Measurements from ENCODE around the gene MT1G. TPM values are rescaled to one million over a fixed set of nuclear protein-coding genes. Genes with fewer than 3 reads are reported as not detected.

The MT1G gene
- total RNA-seq, 1 donor from 2014 or later, result not detected

DNA sequence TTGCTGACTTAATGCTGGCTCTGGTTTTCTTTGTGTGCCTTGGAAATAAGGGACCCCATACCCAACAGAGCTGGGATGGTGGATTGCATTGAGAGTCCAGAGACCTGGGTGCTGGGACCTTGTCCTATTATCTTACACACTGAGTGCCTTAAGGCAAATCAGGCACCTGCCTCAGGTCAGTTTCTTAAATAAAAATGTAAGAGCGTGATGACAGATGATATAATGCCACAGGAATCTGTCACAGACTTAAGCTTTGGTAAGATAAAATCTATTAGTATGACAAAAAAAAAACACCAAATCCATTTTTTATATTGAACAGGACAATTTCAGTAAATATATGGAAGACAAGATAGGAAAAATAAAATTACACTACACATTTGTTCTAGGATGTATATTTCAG, 27.8 kb downstream of the MT1G start:
- H3K9me3 Mint-ChIP-seq (ENCODE audit: unreplicated experiment), result peaks cover 3% of the 10 kb centered on the region
- DNase-seq, result no peak
- no peaks in the 10 kb centered on the region for H3K36me3 Mint-ChIP-seq (ENCODE audit: unreplicated experiment)
- H3K4me1 Mint-ChIP-seq (ENCODE audit: low read depth, unreplicated experiment), result peaks cover 4% of the 10 kb centered on the region
- TF ChIP-seq, protein P1, sequence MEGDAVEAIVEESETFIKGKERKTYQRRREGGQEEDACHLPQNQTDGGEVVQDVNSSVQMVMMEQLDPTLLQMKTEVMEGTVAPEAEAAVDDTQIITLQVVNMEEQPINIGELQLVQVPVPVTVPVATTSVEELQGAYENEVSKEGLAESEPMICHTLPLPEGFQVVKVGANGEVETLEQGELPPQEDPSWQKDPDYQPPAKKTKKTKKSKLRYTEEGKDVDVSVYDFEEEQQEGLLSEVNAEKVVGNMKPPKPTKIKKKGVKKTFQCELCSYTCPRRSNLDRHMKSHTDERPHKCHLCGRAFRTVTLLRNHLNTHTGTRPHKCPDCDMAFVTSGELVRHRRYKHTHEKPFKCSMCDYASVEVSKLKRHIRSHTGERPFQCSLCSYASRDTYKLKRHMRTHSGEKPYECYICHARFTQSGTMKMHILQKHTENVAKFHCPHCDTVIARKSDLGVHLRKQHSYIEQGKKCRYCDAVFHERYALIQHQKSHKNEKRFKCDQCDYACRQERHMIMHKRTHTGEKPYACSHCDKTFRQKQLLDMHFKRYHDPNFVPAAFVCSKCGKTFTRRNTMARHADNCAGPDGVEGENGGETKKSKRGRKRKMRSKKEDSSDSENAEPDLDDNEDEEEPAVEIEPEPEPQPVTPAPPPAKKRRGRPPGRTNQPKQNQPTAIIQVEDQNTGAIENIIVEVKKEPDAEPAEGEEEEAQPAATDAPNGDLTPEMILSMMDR (IDR thresholded peaks at IDR 0.05; ENCODE audit: partially characterized antibody, unreplicated experiment), result no peak
- peaks cover 51% of the 10 kb centered on the region for H3K27me3 Mint-ChIP-seq (ENCODE audit: unreplicated experiment)
- H3K4me3 Mint-ChIP-seq (ENCODE audit: unreplicated experiment), result no peak overlapping the region
- H3K27ac Mint-ChIP-seq (ENCODE audit: unreplicated experiment), result no peak overlapping the region

DNA sequence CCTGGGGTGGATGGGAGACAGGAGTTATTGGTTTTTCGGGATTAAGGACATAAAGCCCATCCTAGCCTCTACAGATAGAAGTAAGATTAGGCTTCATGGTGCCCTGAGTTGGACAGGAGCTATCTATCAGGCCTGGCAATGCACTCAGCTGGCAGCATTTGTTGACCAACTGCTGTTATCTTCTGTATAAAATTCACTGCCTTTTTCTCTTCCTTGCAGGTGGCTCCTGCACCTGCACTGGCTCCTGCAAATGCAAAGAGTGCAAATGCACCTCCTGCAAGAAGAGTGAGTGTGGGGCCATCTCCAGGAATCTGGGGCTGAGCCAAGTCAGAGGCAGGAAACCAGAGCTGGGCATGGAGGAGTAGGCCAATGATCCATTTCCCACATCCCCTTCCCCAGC, 28.8 kb downstream of the MT1G start:
- H3K27me3 Mint-ChIP-seq (ENCODE audit: unreplicated experiment), result peaks cover 49% of the 10 kb centered on the region
- no peak overlapping the region for H3K4me3 Mint-ChIP-seq (ENCODE audit: unreplicated experiment)
- TF ChIP-seq, protein P1 (IDR thresholded peaks at IDR 0.05; ENCODE audit: partially characterized antibody, unreplicated experiment), result no peak
- DNase-seq, result no peak
- H3K36me3 Mint-ChIP-seq (ENCODE audit: unreplicated experiment), result no peaks in the 10 kb centered on the region
- peaks cover 8% of the 10 kb centered on the region for H3K4me1 Mint-ChIP-seq (ENCODE audit: low read depth, unreplicated experiment)
- H3K9me3 Mint-ChIP-seq (ENCODE audit: unreplicated experiment), result peaks cover 6% of the 10 kb centered on the region
- no peak overlapping the region for H3K27ac Mint-ChIP-seq (ENCODE audit: unreplicated experiment)

DNA sequence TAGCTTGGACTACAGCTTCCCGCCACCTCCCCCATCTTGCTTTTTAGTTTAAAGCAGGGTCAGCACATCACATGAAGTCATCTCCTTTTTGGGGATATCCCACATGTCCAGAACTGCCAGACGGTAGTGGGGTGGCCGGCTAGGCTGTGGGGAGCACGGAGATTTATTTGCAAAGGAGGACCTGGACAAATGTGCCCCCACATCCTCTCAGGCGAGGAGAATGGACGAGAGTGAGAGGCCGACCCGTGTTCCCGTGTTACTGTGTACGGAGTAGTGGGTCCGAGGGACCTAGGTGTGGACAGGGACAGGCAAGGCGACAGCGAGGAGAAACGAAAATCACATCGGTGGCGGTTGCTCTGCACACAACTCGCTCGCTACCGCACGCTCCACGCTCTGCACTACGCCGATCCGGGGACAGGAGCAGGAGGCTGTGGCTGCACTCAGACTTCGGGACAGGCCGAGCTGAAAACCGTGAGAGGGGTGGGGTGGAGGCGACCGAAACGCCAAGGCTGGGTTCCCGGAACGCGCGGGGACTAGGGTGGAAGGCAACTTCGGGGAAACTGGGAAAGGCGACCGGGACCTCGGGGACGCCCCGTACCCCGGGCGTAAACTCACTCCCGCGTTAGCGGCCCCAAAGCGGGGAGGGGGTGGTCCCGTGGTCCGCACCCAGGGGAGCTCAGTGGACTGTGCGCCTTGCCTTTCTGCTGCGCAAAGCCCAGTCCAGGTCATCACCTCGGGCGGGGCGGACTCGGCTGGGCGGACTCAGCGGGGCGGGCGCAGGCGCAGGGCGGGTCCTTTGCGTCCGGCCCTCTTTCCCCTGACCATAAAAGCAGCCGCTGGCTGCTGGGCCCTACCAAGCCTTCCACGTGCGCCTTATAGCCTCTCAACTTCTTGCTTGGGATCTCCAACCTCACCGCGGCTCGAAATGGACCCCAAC, 29.8 kb downstream of the MT1G start, which contains the start of gene MT1A:
Gene MT1A (plus strand): TSS at position 853 of the 937 bp plus-strand sequence. CDS start 73 bp downstream, at position 926.
- H3K27ac Mint-ChIP-seq (ENCODE audit: unreplicated experiment), result no peak within 1 kb of the TSS
- TF ChIP-seq, protein P1 (IDR thresholded peaks at IDR 0.05; ENCODE audit: partially characterized antibody, unreplicated experiment), result no peak
- H3K27me3 Mint-ChIP-seq (ENCODE audit: unreplicated experiment), result peaks cover 52% of the 10 kb centered on the region
- peak within 1 kb of the TSS; percentile 85 for H3K4me3 Mint-ChIP-seq (ENCODE audit: unreplicated experiment)
- peaks cover 5% of the 10 kb centered on the region for H3K9me3 Mint-ChIP-seq (ENCODE audit: unreplicated experiment)
- no peaks in the 10 kb centered on the region for H3K36me3 Mint-ChIP-seq (ENCODE audit: unreplicated experiment)
- peaks cover 8% of the 10 kb centered on the region for H3K4me1 Mint-ChIP-seq (ENCODE audit: low read depth, unreplicated experiment)
- DNase-seq, result peak; percentile 66

GRCh38 chr16:56636616-56637413, 31.1 kb downstream of the MT1G start:
- peaks cover 13% of the 10 kb centered on the region for H3K4me1 Mint-ChIP-seq (ENCODE audit: low read depth, unreplicated experiment)
- H3K4me3 Mint-ChIP-seq (ENCODE audit: unreplicated experiment), result no peak overlapping the region
- peaks cover 5% of the 10 kb centered on the region for H3K9me3 Mint-ChIP-seq (ENCODE audit: unreplicated experiment)
- H3K27me3 Mint-ChIP-seq (ENCODE audit: unreplicated experiment), result peaks cover 48% of the 10 kb centered on the region
- H3K27ac Mint-ChIP-seq (ENCODE audit: unreplicated experiment), result no peak overlapping the region
- no peak for DNase-seq
- H3K36me3 Mint-ChIP-seq (ENCODE audit: unreplicated experiment), result no peaks in the 10 kb centered on the region
- TF ChIP-seq, protein P1 (IDR thresholded peaks at IDR 0.05; ENCODE audit: partially characterized antibody, unreplicated experiment), result no peak
